GM12875 (cell line): ENCODE results near the gene CMIP.

Experiments used
- H3K4me3 ChIP-seq: one replicate; pipeline ENCODE4 v1.5.1; 2011; ENCODE audit warnings: low read depth, low read length, control low read depth
- CTCF ChIP-seq: IDR thresholded peaks from 2 replicates; pipeline ENCODE4 v1.5.1; 2011; ENCODE audit warnings: low read depth, mild to moderate bottlenecking, control low read depth, inconsistent platforms, low read length, moderate library complexity, borderline replicate concordance; ENCODE audit not compliant: insufficient read depth

CMIP gene

DNA sequence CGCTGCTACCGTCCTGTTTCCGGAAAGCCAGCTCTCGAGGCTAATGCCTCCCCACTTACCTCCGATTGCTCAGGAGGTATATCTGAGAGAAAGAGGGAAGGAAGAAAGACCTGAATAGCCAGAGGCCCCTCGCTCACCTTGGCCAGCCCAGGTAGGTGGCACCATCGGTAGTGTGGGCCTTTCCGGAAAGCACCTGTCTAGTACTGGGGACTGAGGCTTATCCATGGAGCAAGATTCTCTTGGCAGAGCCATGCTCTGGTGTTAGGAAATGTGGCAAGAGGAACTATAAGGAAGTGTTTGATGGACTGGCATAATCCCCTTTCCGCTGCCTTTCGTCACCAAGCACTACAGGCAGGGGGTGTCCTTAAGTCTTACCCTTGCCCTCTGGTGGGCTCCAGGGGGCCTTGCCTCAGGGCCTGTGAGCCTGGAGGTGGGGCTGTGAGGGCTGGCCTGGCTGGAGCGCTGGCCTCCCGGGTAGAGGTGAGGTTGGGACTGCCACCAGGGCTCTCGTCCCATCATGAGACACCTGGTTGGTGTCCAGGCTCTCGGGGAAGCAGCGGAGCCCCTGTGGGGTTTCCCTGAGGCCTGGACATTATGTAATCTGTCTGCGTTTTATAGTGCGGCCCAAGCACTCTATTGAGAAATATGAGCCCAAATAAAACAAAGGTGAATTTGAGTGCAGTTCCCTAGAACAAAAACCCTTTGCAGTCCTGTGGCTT, 2.9 kb downstream of the CMIP start:
- no peak overlapping the region for H3K4me3 ChIP-seq
- no peak for TF ChIP-seq CTCF

DNA sequence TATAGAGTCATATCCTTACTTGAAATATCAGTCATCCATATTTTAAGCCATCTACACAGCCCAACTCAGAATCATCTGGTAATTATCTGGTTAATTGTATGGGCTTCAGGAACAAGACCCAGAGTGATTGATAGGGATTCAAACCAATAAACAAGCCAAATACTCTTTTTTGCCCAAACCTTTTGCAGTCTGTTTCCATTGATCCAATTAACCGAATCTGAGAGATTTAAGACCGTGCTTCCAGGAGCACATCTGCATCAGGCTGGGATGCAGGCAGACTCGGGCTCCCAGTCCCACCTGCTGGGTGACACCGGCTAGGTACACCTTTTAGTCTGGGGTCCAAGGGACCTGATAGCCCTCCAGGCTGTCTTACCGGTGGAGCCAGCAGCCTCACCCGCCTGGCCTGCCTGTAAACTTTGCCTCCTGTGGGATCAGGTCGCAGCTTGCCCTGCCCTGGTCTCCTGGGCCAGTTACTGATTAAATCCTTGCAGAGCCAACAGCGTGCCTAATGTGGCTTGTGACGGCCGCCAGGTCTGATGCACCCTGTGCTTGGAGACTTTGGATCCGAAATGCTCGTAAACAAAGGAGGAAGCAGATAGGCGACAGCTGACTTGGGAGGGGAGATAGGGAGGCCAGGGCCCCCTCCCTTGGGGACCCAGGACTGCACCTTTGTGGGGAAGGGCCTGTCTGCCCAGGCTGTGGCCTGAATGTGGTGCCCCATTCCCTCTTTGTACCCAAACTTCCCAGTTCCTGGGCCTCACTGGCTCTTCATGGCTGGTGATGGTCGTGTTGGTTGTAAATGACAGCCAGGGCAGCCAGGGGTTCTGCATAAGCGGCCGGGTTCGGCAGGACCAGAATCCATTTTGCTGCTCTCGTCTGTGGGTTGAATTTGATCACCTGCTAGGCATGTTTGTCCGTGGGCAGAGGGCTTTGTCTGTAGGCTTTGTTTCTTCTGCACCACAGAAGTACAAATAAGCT, 3.8 kb downstream of the CMIP start:
- no peak for TF ChIP-seq CTCF
- H3K4me3 ChIP-seq: no peak overlapping the region

DNA sequence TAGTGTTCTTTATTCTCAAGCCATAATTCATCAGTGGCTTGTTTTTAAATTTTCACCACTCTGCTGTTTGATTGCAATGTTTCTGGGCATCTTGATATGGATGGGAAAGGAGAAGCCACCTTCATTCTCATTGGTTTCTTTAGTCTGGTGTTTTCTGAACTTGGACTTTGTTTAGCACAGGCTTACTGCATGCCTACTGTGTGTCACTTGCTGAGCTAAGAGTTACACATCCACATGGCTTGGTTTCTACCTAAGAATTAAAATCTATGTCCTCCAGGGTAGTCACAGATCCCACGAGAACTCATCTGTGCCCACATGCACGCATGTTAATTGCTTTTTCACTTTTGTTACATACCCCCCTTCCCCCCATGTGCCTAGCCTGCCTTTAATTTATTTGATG, 4.6 kb downstream of the CMIP start:
- no peak for TF ChIP-seq CTCF
- no peak overlapping the region for H3K4me3 ChIP-seq

DNA sequence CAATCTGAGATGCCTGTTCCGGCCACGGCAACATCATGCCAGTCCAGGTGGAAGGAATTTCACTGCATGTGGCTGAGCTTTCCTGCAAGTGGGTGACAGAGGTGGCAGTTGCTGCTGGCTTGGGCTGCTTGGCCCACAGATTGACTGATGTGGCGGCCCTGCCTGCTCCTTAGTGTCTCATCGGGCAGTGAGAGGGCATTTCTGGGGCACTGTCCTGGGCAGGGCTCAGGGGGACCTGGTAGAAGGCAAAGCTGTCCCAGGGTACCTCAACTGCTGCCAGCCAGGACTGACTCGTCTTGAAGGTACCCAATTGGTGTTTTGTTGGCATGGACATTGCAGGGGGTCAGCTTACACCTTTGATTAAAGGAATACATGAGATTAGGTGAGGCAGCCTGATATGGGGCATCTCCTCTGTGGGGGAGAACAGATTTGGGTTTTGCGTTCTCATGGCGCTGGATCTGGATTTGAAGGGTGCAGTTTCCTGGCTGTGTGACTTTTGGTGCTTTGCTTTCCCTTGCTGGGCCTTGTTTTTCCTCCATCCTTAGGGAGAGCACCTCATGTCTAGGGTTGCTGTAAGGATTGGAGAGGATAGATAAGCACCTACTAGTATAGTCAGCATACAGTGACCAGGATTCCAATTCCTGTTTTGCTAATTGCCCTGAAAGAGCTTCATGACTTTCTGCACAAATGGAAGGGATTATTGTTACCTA, 5.4 kb downstream of the CMIP start:
- TF ChIP-seq CTCF: no peak
- H3K4me3 ChIP-seq: no peak overlapping the region

- TF ChIP-seq CTCF: no peak
- no peak overlapping the region for H3K4me3 ChIP-seq
Observed at GRCh38 chr16:81450783-81451491, 6.3 kb downstream of the CMIP start.

DNA sequence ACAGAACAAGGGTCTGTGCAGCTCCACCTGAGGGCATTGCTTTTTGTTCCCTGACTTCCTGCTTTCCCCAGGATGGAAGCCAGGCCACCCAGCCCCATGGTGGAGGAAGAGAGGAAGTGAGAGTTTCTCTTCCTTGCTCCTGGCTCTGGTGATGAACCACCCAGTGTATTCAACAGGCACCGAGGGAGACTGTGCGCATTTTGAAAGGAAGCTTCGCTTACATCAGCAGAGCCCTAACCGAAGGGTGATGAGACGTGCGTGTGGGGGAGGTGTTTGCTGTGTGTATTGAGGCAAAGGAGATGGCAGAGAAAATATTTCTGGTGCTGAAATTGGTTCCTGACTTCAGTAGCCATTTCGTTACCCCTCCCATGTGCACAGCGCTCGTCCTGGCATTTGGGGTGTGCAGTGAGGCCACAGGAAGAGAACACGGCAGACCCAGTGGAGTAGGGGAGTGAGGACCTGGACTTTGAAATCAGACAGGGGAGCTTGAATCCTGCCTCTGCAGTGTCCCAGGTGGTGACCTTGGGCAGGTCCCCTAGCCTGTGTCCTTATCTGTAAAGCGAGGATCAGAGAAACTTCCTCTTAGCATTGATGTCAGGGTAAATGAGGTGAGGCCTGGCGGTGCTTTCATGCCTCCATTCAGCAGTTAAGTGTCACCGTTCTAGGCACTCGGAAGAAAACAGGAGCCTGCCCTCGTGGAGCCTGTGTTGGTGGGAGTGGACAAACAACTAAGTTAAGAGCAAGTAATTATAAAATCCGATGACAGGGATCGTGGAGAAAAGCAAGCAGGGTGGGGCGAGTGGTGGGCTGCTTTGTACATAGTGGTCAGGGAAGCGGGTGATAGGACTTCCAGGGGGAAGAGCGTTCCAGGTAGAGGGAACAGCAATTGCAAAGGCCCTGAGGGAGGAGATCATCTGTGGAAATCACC, 7.4 kb downstream of the CMIP start:
- TF ChIP-seq CTCF: no peak
- H3K4me3 ChIP-seq: no peak overlapping the region
